GM23338 (cell line): ENCODE measurements around the gene VAMP3. TPM values are rescaled to one million over a fixed set of nuclear protein-coding genes. Genes with fewer than 3 reads are reported as not detected.

Source experiments
- ATAC-seq: fragments of 200-7000 bp; cut with Tn5 transposase; 3 replicates; pipeline ENCODE4 v1.9.1; 2020
- DNase-seq: peaks from one replicate; pipeline ENCODE4 v3.0.0-alpha.2; 2015; ENCODE audit warnings: low spot score
- H2AFZ ChIP-seq: fragments of 200-600 bp; sonication (generic); 2 replicates; pipeline ENCODE4 v1.8.0; 2016; ENCODE audit warnings: antibody characterized with exemption, mild to moderate bottlenecking, moderate library complexity
- H3F3A ChIP-seq: fragments of 200-600 bp; sonication (generic); replicated peaks from 2 replicates; pipeline ENCODE4 v1.8.0; 2017; ENCODE audit warnings: antibody characterized with exemption, mixed run types, low read depth
- H3K27ac ChIP-seq: fragments of 200-600 bp; sonication (generic); 2 replicates; pipeline ENCODE4 v1.6.1; 2016; ENCODE audit warnings: low read depth
- H3K27me3 ChIP-seq: fragments of 200-600 bp; sonication (generic); 2 replicates; pipeline ENCODE4 v1.8.0; 2016; ENCODE audit warnings: mild to moderate bottlenecking, mixed run types, moderate library complexity; ENCODE audit not compliant: insufficient read depth
- H3K36me3 ChIP-seq: fragments of 200-600 bp; sonication (generic); 2 replicates; pipeline ENCODE4 v1.8.0; 2016; ENCODE audit warnings: mild to moderate bottlenecking; ENCODE audit not compliant: insufficient read depth
- H3K4me1 ChIP-seq: fragments of 200-600 bp; sonication (generic); 2 replicates; pipeline ENCODE4 v1.8.0; 2016; ENCODE audit warnings: mild to moderate bottlenecking, moderate library complexity; ENCODE audit not compliant: insufficient read depth
- H3K4me2 ChIP-seq: fragments of 200-600 bp; sonication (generic); 2 replicates; pipeline ENCODE4 v1.7.1; 2017; ENCODE audit warnings: mixed run types
- H3K4me3 ChIP-seq: fragments of 200-600 bp; sonication (generic); 2 replicates; pipeline ENCODE4 v1.6.1; 2016; ENCODE audit warnings: mixed run types
- H3K79me2 ChIP-seq: fragments of 200-600 bp; sonication (generic); replicated peaks from 2 replicates; pipeline ENCODE4 v1.8.0; 2017; ENCODE audit warnings: mild to moderate bottlenecking; ENCODE audit not compliant: insufficient read depth
- H3K9me2 ChIP-seq: fragments of 200-600 bp; sonication (generic); 2 replicates; pipeline ENCODE4 v1.8.0; 2017; ENCODE audit not compliant: insufficient read depth
- H4K20me1 ChIP-seq: fragments of 200-600 bp; sonication (generic); replicated peaks from 2 replicates; pipeline ENCODE4 v1.8.0; 2017; ENCODE audit warnings: mild to moderate bottlenecking; ENCODE audit not compliant: insufficient read depth
- H3K27ac Mint-ChIP-seq: 2 replicates; pipeline ENCODE4 v1.8.0; 2020; ENCODE audit warnings: inconsistent platforms, mild to moderate bottlenecking, moderate library complexity, mixed read lengths
- H3K27me3 Mint-ChIP-seq: 3 replicates; pipeline ENCODE4 v1.8.0; 2022; ENCODE audit warnings: low read depth, mild to moderate bottlenecking, moderate library complexity, mixed read lengths, inconsistent platforms; ENCODE audit not compliant: insufficient read depth, poor library complexity
- H3K36me3 Mint-ChIP-seq: 3 replicates; pipeline ENCODE4 v1.8.0; 2021; ENCODE audit warnings: low read depth, mild to moderate bottlenecking, inconsistent platforms, moderate library complexity, mixed read lengths
- H3K4me1 Mint-ChIP-seq: 3 replicates; pipeline ENCODE4 v1.8.0; 2020; ENCODE audit warnings: mild to moderate bottlenecking, inconsistent platforms, mixed read lengths
- H3K4me3 Mint-ChIP-seq: 3 replicates; pipeline ENCODE4 v1.8.0; 2021; ENCODE audit warnings: moderate library complexity, mild to moderate bottlenecking, inconsistent platforms, mixed read lengths
- H3K9me3 Mint-ChIP-seq: 3 replicates; pipeline ENCODE4 v1.8.0; 2020; ENCODE audit warnings: moderate library complexity, mild to moderate bottlenecking, inconsistent platforms, mixed read lengths
- CREB1 ChIP-seq: fragments of 250-450 bp; sonication (Bioruptor Pico); IDR thresholded peaks from 2 replicates; pipeline ENCODE4 v1.5.0; 2020; ENCODE audit warnings: low read depth, mild to moderate bottlenecking, moderate library complexity
- CTCF ChIP-seq, 2 experiments: fragments of 200-600 bp in 1 of 2; sonication (generic) in 1 of 2; conservative IDR thresholded peaks; 2 replicates each; pipeline versions ENCODE4 v1.5.1 to v1.6.1; 2016 to 2017; ENCODE audit warnings: antibody characterized with exemption in 2 of 2, low read depth in 2 of 2, mild to moderate bottlenecking in 2 of 2, moderate library complexity in 1 of 2
- ETS1 ChIP-seq: IDR thresholded peaks from 2 replicates; pipeline ENCODE4 v1.6.1; 2016; ENCODE audit warnings: antibody characterized with exemption
- EZH2 ChIP-seq: fragments of 200-600 bp; sonication (generic); IDR thresholded peaks from one replicate; pipeline ENCODE4 v1.8.0; 2017; ENCODE audit warnings: antibody characterized with exemption, mild to moderate bottlenecking, low read depth; ENCODE audit not compliant: unreplicated experiment
- EZH2phosphoT487 ChIP-seq: fragments of 200-600 bp; sonication (generic); IDR thresholded peaks from one replicate; pipeline ENCODE4 v1.8.1; 2018; ENCODE audit warnings: antibody characterized with exemption; ENCODE audit not compliant: unreplicated experiment
- JUNB ChIP-seq: IDR thresholded peaks from one replicate; pipeline ENCODE4 v1.6.1; 2016; ENCODE audit warnings: antibody characterized with exemption; ENCODE audit not compliant: unreplicated experiment
- NANOG ChIP-seq: IDR thresholded peaks from 2 replicates; pipeline ENCODE4 v1.6.1; 2016; ENCODE audit warnings: antibody characterized with exemption, borderline replicate concordance
- POLR2AphosphoS5 ChIP-seq: IDR thresholded peaks from 2 replicates; pipeline ENCODE4 v1.6.1; 2016; ENCODE audit warnings: antibody characterized with exemption, low read depth
- REST ChIP-seq: IDR thresholded peaks from one replicate; pipeline ENCODE4 v1.6.1; 2018; ENCODE audit warnings: antibody characterized with exemption; ENCODE audit not compliant: unreplicated experiment
- STAT1 ChIP-seq: IDR thresholded peaks from one replicate; pipeline ENCODE4 v1.6.1; 2016; ENCODE audit warnings: antibody characterized with exemption; ENCODE audit not compliant: unreplicated experiment
- ZNF114 ChIP-seq: fragments of 250-450 bp; sonication (Bioruptor Pico); IDR thresholded peaks from 2 replicates; pipeline ENCODE4 v1.5.0; 2020; ENCODE audit warnings: mild to moderate bottlenecking, moderate library complexity
- ZNF331 ChIP-seq: fragments of 250-450 bp; sonication (Bioruptor Pico); IDR thresholded peaks from 2 replicates; pipeline ENCODE4 v1.5.0; 2020; ENCODE audit warnings: low read depth, mild to moderate bottlenecking, moderate library complexity
- ZNF462 ChIP-seq: fragments of 250-450 bp; sonication (Bioruptor Pico); IDR thresholded peaks from 2 replicates; pipeline ENCODE4 v1.5.0; 2020; ENCODE audit warnings: mild to moderate bottlenecking, moderate library complexity
- polyA plus RNA-seq: library from polyadenylated mRNA; unstranded; fragments of >200 nt; fragmentation: Nextera tagmentation; extraction: Ambion mirVana; gene quantifications from 2 replicates; pipeline ENCODE4 v1.2.1, GENCODE V29; 2016
- total RNA-seq: library from RNA; depleted of rRNA; stranded (reverse); fragments of >200 nt; shearing (Covaris generic); gene quantifications from 2 replicates; pipeline ENCODE4 v1.2.3, GENCODE V29; 2014

Gene VAMP3
- total and polyA plus RNA-seq, 2 experiments from 2014 or later, result 16.3 to 43.0 TPM

- no peaks in the 10 kb centered on the region; the same call in 1 of the 3 replicates for H3K36me3 Mint-ChIP-seq
Measured at GRCh38 chr1:7744882-7745281, 26.2 kb upstream of the VAMP3 start.

More at GRCh38 chr1:7744882-7745281, 26.2 kb upstream of the VAMP3 start:
- Histone ChIP-seq H3K4me1 (no peaks in the 10 kb centered on the region), H3K4me3 (no peak overlapping the region), H3K27me3 (no peaks in the 10 kb centered on the region), H3F3A (no peaks in the 10 kb centered on the region), H2AFZ (no peak overlapping the region), H3K4me2 (no peak overlapping the region), H3K9me2 (no peaks in the 10 kb centered on the region), H3K36me3 (no peaks in the 10 kb centered on the region; the same call in 1 of the 2 replicates), H3K79me2 (no peaks in the 10 kb centered on the region), H3K27ac (no peak overlapping the region), H4K20me1 (no peaks in the 10 kb centered on the region)
- H3K9me3 Mint-ChIP-seq, result no peaks in the 10 kb centered on the region
- H3K4me3 Mint-ChIP-seq, result no peak overlapping the region
- DNase-seq (no peak), ATAC-seq (no peak)
- no peak for TF ChIP-seq JUNB
- TF ChIP-seq ZNF331 (CRISPR knock-in tag), result no peak
- no peak for TF ChIP-seq POLR2AphosphoS5
- TF ChIP-seq ETS1, result no peak
- TF ChIP-seq REST, result no peak
- no peak for TF ChIP-seq ZNF462 (CRISPR knock-in tag)
- no peak for TF ChIP-seq NANOG
- TF ChIP-seq ZNF114 (CRISPR knock-in tag), result no peak
- TF ChIP-seq EZH2, result no peak
- TF ChIP-seq EZH2phosphoT487, result no peak
- TF ChIP-seq STAT1, result no peak
- TF ChIP-seq CREB1, result no peak
- TF ChIP-seq CTCF (conservative IDR thresholded peaks at IDR 0.05; ENCODE audit: low read depth in 2 of 2), result no peak
- no peaks in the 10 kb centered on the region; the same call in 2 of the 3 replicates for H3K4me1 Mint-ChIP-seq
- no peak overlapping the region for H3K27ac Mint-ChIP-seq
- no peaks in the 10 kb centered on the region for H3K27me3 Mint-ChIP-seq
